Measurements from ENCODE around the gene USP13.

DNA sequence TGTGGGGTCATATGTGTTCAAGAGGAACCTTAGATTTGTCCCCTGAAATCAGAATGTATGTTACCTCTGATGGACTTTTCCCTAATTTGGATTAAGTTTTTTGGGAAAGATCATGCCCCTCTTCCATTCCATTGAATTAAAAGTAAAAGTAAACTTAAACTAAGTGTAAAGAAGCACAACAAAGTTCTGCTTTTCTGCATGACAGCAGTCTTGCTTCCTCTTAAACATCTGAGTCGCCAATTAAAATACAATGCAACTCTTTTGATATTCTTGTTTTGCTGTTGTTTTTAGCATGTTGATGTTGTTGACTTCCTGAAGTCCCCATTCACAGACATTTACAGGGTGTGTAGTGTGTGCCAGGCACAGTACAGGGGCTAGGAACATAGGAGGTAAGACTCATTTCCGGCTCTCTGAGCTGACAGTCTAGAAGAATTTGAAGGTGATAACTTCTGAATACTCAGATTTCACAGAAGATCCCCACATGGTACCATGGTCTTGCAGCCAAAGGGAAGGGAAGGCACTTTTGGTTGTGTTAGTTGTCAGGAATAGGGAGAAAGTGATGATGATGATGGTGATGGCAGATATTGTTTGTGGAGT is 45.0 kb downstream of the USP13 start:
- TF ChIP-seq, protein P1, sequence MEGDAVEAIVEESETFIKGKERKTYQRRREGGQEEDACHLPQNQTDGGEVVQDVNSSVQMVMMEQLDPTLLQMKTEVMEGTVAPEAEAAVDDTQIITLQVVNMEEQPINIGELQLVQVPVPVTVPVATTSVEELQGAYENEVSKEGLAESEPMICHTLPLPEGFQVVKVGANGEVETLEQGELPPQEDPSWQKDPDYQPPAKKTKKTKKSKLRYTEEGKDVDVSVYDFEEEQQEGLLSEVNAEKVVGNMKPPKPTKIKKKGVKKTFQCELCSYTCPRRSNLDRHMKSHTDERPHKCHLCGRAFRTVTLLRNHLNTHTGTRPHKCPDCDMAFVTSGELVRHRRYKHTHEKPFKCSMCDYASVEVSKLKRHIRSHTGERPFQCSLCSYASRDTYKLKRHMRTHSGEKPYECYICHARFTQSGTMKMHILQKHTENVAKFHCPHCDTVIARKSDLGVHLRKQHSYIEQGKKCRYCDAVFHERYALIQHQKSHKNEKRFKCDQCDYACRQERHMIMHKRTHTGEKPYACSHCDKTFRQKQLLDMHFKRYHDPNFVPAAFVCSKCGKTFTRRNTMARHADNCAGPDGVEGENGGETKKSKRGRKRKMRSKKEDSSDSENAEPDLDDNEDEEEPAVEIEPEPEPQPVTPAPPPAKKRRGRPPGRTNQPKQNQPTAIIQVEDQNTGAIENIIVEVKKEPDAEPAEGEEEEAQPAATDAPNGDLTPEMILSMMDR (IDR thresholded peaks at IDR 0.05) = no peak
- no peak for TF ChIP-seq POLR2A (IDR thresholded peaks at IDR 0.05)

All from testis (tissue), 2 donors.